Measurements from ENCODE around the gene ARHGAP26. TPM values are rescaled to one million over a fixed set of nuclear protein-coding genes. Genes with fewer than 3 reads are reported as not detected.

ARHGAP26 gene
- total RNA-seq, 1 experiment from 2014 or later: 34.5 TPM

DNA sequence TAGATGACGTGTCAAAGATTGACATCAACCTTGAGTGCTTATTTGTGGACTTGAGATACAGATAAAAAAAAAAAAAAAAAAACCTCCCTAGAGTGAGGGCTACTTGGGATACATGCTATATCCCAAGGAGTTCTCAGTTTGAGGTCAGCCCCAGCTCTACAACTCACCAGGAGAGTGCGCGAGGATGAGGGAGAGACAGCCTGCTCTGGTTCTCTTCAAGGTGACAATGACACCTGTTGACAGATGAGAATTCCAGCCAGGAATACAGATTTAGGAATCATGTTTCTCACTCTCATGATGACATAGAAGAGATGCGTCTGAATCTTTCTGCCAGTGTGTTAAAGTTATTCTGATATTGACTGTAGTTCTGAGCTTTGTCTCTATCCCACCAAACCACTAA lies 24.9 kb upstream of the ARHGAP26 start:
- no peak overlapping the region for H3K4me2 ChIP-seq (ENCODE audit: low read length)
- no TSS peak for BruUV-seq (replicated peaks)
- ChIA-PET POLR2A (no interaction called here), CTCF (interaction anchor here (2.2 kb wide), 1 partner anchor 144 kb away, joined by 6 read pairs; no protein-coding TSS in a partner anchor), RAD21 (ENCODE audit: low non-redundant PET in 1 of 2, low total read pairs in 2 of 2, uncharacterized antibody in 2 of 2, unreplicated experiment in 2 of 2) (no interaction called here)
- H3K4me1 ChIP-seq (ENCODE audit: control insufficient read depth in 1 of 2, insufficient read depth in 2 of 2, low read length in 2 of 2): peaks cover 3 to 16% of the 10 kb centered on the region in 2 experiments; a peak in 3 of 4 replicates
- no peak for TF ChIP-seq SP1 (IDR thresholded peaks at IDR 0.05; ENCODE audit: low read depth)
- no peak for TF ChIP-seq TCF7L2 (IDR thresholded peaks at IDR 0.05; ENCODE audit: borderline replicate concordance, extremely low read depth, insufficient read depth, insufficient read length)
- no peak for TF ChIP-seq EGR1 (IDR thresholded peaks at IDR 0.05; ENCODE audit: low read depth)
- TF ChIP-seq POLR2AphosphoS5 (IDR thresholded peaks at IDR 0.05; ENCODE audit: low read depth, low read length): no peak
- no peak for TF ChIP-seq SRF (IDR thresholded peaks at IDR 0.05; ENCODE audit: low read depth)
- TF ChIP-seq CBX3 (IDR thresholded peaks at IDR 0.05; ENCODE audit: low read depth): no peak
- TF ChIP-seq ZNF274 (IDR thresholded peaks at IDR 0.05; ENCODE audit: low read depth, low read length): no peak
- no peak for TF ChIP-seq YY1 (IDR thresholded peaks at IDR 0.05; ENCODE audit: extremely low read depth, insufficient replicate concordance, low read depth, low read length)
- TF ChIP-seq, protein P1, sequence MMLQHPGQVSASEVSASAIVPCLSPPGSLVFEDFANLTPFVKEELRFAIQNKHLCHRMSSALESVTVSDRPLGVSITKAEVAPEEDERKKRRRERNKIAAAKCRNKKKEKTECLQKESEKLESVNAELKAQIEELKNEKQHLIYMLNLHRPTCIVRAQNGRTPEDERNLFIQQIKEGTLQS (IDR thresholded peaks at IDR 0.05): no peak
- TF ChIP-seq, protein P2, sequence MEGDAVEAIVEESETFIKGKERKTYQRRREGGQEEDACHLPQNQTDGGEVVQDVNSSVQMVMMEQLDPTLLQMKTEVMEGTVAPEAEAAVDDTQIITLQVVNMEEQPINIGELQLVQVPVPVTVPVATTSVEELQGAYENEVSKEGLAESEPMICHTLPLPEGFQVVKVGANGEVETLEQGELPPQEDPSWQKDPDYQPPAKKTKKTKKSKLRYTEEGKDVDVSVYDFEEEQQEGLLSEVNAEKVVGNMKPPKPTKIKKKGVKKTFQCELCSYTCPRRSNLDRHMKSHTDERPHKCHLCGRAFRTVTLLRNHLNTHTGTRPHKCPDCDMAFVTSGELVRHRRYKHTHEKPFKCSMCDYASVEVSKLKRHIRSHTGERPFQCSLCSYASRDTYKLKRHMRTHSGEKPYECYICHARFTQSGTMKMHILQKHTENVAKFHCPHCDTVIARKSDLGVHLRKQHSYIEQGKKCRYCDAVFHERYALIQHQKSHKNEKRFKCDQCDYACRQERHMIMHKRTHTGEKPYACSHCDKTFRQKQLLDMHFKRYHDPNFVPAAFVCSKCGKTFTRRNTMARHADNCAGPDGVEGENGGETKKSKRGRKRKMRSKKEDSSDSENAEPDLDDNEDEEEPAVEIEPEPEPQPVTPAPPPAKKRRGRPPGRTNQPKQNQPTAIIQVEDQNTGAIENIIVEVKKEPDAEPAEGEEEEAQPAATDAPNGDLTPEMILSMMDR (IDR thresholded peaks at IDR 0.05 in 2 of 3, conservative IDR thresholded peaks at IDR 0.05 in 1 of 3; ENCODE audit: borderline replicate concordance in 1 of 3, insufficient read depth in 1 of 3, low read depth in 2 of 3, low read length in 2 of 3): no peak
- TF ChIP-seq ZFX (IDR thresholded peaks at IDR 0.05): no peak
- no peak for TF ChIP-seq FOSL1 (IDR thresholded peaks at IDR 0.05; ENCODE audit: low read depth)
- TF ChIP-seq JUND (IDR thresholded peaks at IDR 0.05): no peak
- TF ChIP-seq, protein P3, sequence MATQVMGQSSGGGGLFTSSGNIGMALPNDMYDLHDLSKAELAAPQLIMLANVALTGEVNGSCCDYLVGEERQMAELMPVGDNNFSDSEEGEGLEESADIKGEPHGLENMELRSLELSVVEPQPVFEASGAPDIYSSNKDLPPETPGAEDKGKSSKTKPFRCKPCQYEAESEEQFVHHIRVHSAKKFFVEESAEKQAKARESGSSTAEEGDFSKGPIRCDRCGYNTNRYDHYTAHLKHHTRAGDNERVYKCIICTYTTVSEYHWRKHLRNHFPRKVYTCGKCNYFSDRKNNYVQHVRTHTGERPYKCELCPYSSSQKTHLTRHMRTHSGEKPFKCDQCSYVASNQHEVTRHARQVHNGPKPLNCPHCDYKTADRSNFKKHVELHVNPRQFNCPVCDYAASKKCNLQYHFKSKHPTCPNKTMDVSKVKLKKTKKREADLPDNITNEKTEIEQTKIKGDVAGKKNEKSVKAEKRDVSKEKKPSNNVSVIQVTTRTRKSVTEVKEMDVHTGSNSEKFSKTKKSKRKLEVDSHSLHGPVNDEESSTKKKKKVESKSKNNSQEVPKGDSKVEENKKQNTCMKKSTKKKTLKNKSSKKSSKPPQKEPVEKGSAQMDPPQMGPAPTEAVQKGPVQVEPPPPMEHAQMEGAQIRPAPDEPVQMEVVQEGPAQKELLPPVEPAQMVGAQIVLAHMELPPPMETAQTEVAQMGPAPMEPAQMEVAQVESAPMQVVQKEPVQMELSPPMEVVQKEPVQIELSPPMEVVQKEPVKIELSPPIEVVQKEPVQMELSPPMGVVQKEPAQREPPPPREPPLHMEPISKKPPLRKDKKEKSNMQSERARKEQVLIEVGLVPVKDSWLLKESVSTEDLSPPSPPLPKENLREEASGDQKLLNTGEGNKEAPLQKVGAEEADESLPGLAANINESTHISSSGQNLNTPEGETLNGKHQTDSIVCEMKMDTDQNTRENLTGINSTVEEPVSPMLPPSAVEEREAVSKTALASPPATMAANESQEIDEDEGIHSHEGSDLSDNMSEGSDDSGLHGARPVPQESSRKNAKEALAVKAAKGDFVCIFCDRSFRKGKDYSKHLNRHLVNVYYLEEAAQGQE (IDR thresholded peaks at IDR 0.05; ENCODE audit: low read depth): no peak
- TF ChIP-seq CEBPB (IDR thresholded peaks at IDR 0.05; ENCODE audit: low read depth): no peak
- TF ChIP-seq EZH2 (IDR thresholded peaks at IDR 0.05): no peak
- no peak for TF ChIP-seq SIN3A (IDR thresholded peaks at IDR 0.05; ENCODE audit: low read depth)
- no peaks in the 10 kb centered on the region for H3K9me3 ChIP-seq (ENCODE audit: control insufficient read depth in 1 of 2, insufficient read depth in 1 of 2, low read depth in 1 of 2, low read length in 2 of 2)
- no peaks in the 10 kb centered on the region for H3K79me2 ChIP-seq (ENCODE audit: insufficient read depth, low read length)
- no peaks in the 10 kb centered on the region for H3K27me3 ChIP-seq (ENCODE audit: insufficient read depth, low read length)
- ATAC-seq (no peak), DNase-seq (ENCODE audit: low read depth, low spot score) (no peak)
- H3K27ac ChIP-seq (ENCODE audit: low read depth, low read length): no peak overlapping the region
- no peaks in the 10 kb centered on the region for H4K20me1 ChIP-seq (ENCODE audit: insufficient read depth)
- intact Hi-C loops (cut with micrococcal nuclease): no loop called here
- no peak overlapping the region for H3K4me3 ChIP-seq (replicated peaks in 1 of 2; ENCODE audit: low read depth in 1 of 2, low read length in 2 of 2)
- no peak overlapping the region for H2AFZ ChIP-seq (ENCODE audit: low read depth, low read length, poor library complexity, severe bottlenecking)
- no peak overlapping the region for H3K9ac ChIP-seq (ENCODE audit: low read length)
- no peaks in the 10 kb centered on the region for H3K36me3 ChIP-seq (ENCODE audit: control insufficient read depth in 1 of 2, insufficient read depth in 2 of 2, low read length in 2 of 2)
- H3K9me2 ChIP-seq (ENCODE audit: insufficient read depth): 0 out of 2 replicates have a peak, but pooled peaks cover 4% of the 10 kb centered on the region
